K562 (cell line): ENCODE measurements around the gene GRWD1. TPM values are rescaled to one million over a fixed set of nuclear protein-coding genes. Genes with fewer than 3 reads are reported as not detected.
A peak's percentile ranks its signal among the peaks of the same experiment; 100 is the strongest.

Source experiments
- CBFA2T2 ChIP-seq: fragments of 450-650 bp; conservative IDR thresholded peaks from 2 replicates; pipeline ENCODE4 v1.6.1; 2017; ENCODE audit warnings: mild to moderate bottlenecking
- CSDE1 ChIP-seq, 2 experiments: fragments of 450-650 bp; IDR thresholded peaks; 2 replicates each; pipeline ENCODE4 v1.6.1; 2016; ENCODE audit warnings: mild to moderate bottlenecking in 1 of 2
- PHF20 ChIP-seq: fragments of 450-650 bp; IDR thresholded peaks from 2 replicates; pipeline ENCODE4 v1.6.1; 2018; ENCODE audit not compliant: partially characterized antibody
- ZKSCAN8 ChIP-seq: fragments of 200-800 bp; sonication (Bioruptor generic); IDR thresholded peaks from 2 replicates; pipeline ENCODE4 v1.6.1; 2016; ENCODE audit warnings: missing genetic modification characterization, missing compliant biosample characterization
- ZNF184 ChIP-seq: sonication (generic); formaldehyde crosslinking; IDR thresholded peaks from 2 replicates; pipeline ENCODE4 v1.5.0; 2020; ENCODE audit warnings: missing genetic modification reagents
- ZNF263 ChIP-seq: sonication (generic); formaldehyde crosslinking; IDR thresholded peaks from 2 replicates; pipeline ENCODE4 v1.8.0; 2022; ENCODE audit warnings: mild to moderate bottlenecking, missing genetic modification reagents, borderline replicate concordance
- ZNF586 ChIP-seq: fragments of 450-650 bp; formaldehyde crosslinking; conservative IDR thresholded peaks from 2 replicates; pipeline ENCODE4 v1.4.0; 2020; ENCODE audit warnings: mild to moderate bottlenecking, moderate library complexity
- polyA plus RNA-seq, 8 experiments: library from polyadenylated mRNA; depleted of rRNA in 4 of 8; stranded (reverse) in 5 of 8; unstranded in 3 of 8; fragments of >200 nt; fragmentation: Nextera tagmentation in 2 of 8; fragmentation: Illumina TruSeq in 1 of 8; extraction: Ambion mirVana in 2 of 8; extraction: Trizol in 1 of 8; gene quantifications; 2 replicates each; pipeline versions ENCODE4 v1.2.1 to v1.2.3, GENCODE V29; 2011 to 2014; ENCODE audit warnings: inconsistent platforms in 1 of 8, missing spikeins in 1 of 8
- total RNA-seq, 7 experiments: library from RNA; depleted of rRNA in 6 of 7; stranded (reverse); fragments of >200 nt in 6 of 7; fragmentation: Illumina TruSeq in 2 of 7; extraction: Trizol in 2 of 7; gene quantifications; 2 replicates each; pipeline versions ENCODE4 v1.2.1 to v1.2.3, GENCODE V29; 2011 to 2021; ENCODE audit warnings: low replicate concordance in 1 of 7
- TF ChIP-seq, protein P1 (sequence below), 2 experiments: fragments of 450-650 bp in 1 of 2; sonication (generic) in 1 of 2; formaldehyde crosslinking in 1 of 2; IDR thresholded peaks; 2 replicates each; pipeline versions ENCODE4 v1.7.1 to v1.9.0; 2016 to 2022; ENCODE audit warnings: inconsistent platforms in 1 of 2, mild to moderate bottlenecking in 1 of 2, missing genetic modification reagents in 1 of 2
- TF ChIP-seq, protein P2 (sequence below): fragments of 450-650 bp; formaldehyde crosslinking; IDR thresholded peaks from 2 replicates; pipeline ENCODE4 v1.4.0; 2020; ENCODE audit warnings: mild to moderate bottlenecking, mixed read lengths
- TF ChIP-seq, protein P3 (sequence below): sonication (generic); formaldehyde crosslinking; IDR thresholded peaks from 2 replicates; pipeline ENCODE4 v1.8.1; 2023; ENCODE audit warnings: mild to moderate bottlenecking, missing genetic modification reagents
- TF ChIP-seq, protein P4 (sequence below), 2 experiments: IDR thresholded peaks in 1 of 2; conservative IDR thresholded peaks in 1 of 2; 2 replicates each; pipeline ENCODE4 v1.6.1; 2016; ENCODE audit warnings: low read depth in 2 of 2, mild to moderate bottlenecking in 1 of 2, missing compliant biosample characterization in 1 of 2, missing genetic modification characterization in 1 of 2, moderate library complexity in 1 of 2

The GRWD1 gene
- total and polyA plus RNA-seq, 9 of the 15 experiments (the other 6 are each of a cell fraction or from before 2014, with no cell fraction given): 1.5 to 87.2 (median 24.5) TPM

DNA sequence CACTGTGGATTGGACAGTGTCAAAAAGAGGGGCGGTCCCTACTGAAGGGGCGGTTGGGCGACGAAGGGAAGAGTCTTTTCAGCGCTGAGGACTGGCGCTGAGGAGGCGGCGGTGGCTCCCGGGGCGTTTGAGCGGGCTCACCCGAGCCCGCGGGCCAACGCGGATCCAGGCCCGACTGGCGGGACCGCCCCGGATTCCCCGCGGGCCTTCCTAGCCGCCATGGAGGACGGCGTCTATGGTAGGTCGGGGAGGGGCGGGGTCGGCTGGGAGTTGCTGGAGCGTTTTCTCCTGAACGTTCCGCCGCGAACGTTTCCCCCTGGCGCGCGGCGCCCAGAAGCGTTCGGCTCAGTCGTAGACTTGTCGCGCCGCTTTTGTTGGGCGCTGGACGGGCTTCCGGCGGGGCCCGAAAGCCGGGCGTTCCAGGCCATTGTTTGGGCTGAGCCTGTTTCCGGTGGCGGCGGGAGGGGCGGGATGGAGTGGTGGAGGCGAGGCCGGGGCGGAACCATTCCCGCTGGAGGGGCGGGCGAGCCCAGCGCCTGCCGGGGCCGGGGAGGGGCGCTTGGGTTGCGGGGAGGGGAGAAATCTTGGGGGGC, 23.6 kb downstream of the GRWD1 start, which contains the start of gene CYTH2 (continued):
- TF ChIP-seq, protein P1, sequence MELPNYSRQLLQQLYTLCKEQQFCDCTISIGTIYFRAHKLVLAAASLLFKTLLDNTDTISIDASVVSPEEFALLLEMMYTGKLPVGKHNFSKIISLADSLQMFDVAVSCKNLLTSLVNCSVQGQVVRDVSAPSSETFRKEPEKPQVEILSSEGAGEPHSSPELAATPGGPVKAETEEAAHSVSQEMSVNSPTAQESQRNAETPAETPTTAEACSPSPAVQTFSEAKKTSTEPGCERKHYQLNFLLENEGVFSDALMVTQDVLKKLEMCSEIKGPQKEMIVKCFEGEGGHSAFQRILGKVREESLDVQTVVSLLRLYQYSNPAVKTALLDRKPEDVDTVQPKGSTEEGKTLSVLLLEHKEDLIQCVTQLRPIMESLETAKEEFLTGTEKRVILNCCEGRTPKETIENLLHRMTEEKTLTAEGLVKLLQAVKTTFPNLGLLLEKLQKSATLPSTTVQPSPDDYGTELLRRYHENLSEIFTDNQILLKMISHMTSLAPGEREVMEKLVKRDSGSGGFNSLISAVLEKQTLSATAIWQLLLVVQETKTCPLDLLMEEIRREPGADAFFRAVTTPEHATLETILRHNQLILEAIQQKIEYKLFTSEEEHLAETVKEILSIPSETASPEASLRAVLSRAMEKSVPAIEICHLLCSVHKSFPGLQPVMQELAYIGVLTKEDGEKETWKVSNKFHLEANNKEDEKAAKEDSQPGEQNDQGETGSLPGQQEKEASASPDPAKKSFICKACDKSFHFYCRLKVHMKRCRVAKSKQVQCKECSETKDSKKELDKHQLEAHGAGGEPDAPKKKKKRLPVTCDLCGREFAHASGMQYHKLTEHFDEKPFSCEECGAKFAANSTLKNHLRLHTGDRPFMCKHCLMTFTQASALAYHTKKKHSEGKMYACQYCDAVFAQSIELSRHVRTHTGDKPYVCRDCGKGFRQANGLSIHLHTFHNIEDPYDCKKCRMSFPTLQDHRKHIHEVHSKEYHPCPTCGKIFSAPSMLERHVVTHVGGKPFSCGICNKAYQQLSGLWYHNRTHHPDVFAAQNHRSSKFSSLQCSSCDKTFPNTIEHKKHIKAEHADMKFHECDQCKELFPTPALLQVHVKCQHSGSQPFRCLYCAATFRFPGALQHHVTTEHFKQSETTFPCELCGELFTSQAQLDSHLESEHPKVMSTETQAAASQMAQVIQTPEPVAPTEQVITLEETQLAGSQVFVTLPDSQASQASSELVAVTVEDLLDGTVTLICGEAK (IDR thresholded peaks at IDR 0.05): peak; percentile 91
- TF ChIP-seq, protein P1 (CRISPR knock-in tag; IDR thresholded peaks at IDR 0.05): no peak
- TF ChIP-seq, protein P2, sequence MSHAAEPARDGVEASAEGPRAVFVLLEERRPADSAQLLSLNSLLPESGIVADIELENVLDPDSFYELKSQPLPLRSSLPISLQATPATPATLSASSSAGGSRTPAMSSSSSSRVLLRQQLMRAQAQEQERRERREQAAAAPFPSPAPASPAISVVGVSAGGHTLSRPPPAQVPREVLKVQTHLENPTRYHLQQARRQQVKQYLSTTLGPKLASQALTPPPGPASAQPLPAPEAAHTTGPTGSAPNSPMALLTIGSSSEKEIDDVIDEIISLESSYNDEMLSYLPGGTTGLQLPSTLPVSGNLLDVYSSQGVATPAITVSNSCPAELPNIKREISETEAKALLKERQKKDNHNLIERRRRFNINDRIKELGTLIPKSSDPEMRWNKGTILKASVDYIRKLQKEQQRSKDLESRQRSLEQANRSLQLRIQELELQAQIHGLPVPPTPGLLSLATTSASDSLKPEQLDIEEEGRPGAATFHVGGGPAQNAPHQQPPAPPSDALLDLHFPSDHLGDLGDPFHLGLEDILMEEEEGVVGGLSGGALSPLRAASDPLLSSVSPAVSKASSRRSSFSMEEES (CRISPR knock-in tag): no peak
- TF ChIP-seq ZKSCAN8 (CRISPR knock-in tag) (no peak), PHF20 (peak; percentile 75), ZNF586 (CRISPR knock-in tag) (no peak), CBFA2T2 (no peak), CSDE1 (IDR thresholded peaks at IDR 0.05) (peak in 1 of 2 experiments; percentile 60; a peak in 1 of 4 replicates), ZNF263 (CRISPR knock-in tag) (peak; percentile 46; the same call in 1 of the 2 replicates), ZNF184 (CRISPR knock-in tag) (no peak)
- TF ChIP-seq, protein P3, sequence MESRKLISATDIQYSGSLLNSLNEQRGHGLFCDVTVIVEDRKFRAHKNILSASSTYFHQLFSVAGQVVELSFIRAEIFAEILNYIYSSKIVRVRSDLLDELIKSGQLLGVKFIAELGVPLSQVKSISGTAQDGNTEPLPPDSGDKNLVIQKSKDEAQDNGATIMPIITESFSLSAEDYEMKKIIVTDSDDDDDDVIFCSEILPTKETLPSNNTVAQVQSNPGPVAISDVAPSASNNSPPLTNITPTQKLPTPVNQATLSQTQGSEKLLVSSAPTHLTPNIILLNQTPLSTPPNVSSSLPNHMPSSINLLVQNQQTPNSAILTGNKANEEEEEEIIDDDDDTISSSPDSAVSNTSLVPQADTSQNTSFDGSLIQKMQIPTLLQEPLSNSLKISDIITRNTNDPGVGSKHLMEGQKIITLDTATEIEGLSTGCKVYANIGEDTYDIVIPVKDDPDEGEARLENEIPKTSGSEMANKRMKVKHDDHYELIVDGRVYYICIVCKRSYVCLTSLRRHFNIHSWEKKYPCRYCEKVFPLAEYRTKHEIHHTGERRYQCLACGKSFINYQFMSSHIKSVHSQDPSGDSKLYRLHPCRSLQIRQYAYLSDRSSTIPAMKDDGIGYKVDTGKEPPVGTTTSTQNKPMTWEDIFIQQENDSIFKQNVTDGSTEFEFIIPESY (CRISPR knock-in tag): peak; percentile 63; the same call in 1 of the 2 replicates
- TF ChIP-seq, protein P4, sequence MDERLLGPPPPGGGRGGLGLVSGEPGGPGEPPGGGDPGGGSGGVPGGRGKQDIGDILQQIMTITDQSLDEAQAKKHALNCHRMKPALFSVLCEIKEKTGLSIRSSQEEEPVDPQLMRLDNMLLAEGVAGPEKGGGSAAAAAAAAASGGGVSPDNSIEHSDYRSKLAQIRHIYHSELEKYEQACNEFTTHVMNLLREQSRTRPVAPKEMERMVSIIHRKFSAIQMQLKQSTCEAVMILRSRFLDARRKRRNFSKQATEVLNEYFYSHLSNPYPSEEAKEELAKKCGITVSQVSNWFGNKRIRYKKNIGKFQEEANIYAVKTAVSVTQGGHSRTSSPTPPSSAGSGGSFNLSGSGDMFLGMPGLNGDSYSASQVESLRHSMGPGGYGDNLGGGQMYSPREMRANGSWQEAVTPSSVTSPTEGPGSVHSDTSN (CRISPR knock-in tag; IDR thresholded peaks at IDR 0.05; ENCODE audit: low read depth): no peak
- TF ChIP-seq, protein P4 (tag; conservative IDR thresholded peaks at IDR 0.05; ENCODE audit: low read depth): no peak
